Gastrocnemius medialis (tissue), 4 donors: ENCODE measurements around the gene KCTD10. TPM values are rescaled to one million over a fixed set of nuclear protein-coding genes. Genes with fewer than 3 reads are reported as not detected.

Source experiments
- ATAC-seq, 2 donors: fragments of 150-250 bp; one replicate each; pipeline ENCODE4 v1.9.1; 2016
- DNase-seq, 2 donors: peaks; one replicate each; pipeline ENCODE4 v3.0.0-alpha.2; 2019
- H3K27ac ChIP-seq, 4 donors: fragments of 200-600 bp; sonication (generic); 1 replicate in 1 of 4; 2 replicates in 3 of 4; pipeline ENCODE4 v1.5.1; 2016 to 2018; ENCODE audit warnings: mild to moderate bottlenecking in 2 of 4, moderate library complexity in 1 of 4
- H3K27me3 ChIP-seq, 3 donors: fragments of 200-600 bp; sonication (generic) in 2 of 3; 1 replicate in 1 of 3; 2 replicates in 2 of 3; pipeline versions ENCODE4 v1.5.1 to v1.6.0; 2016 to 2019; ENCODE audit warnings: mild to moderate bottlenecking in 1 of 3, moderate library complexity in 1 of 3
- H3K36me3 ChIP-seq, 2 donors: fragments of 200-600 bp; sonication (generic) in 1 of 2; one replicate each; pipeline ENCODE4 v1.5.1; 2017 to 2018
- H3K4me1 ChIP-seq, 2 donors: fragments of 200-600 bp; sonication (generic) in 1 of 2; one replicate each; pipeline ENCODE4 v1.5.1; 2016 to 2017; ENCODE audit warnings: mild to moderate bottlenecking in 2 of 2
- H3K4me3 ChIP-seq, 4 donors: fragments of 200-600 bp; sonication (generic) in 3 of 4; 1 replicate in 1 of 4; 2 replicates in 3 of 4; pipeline ENCODE4 v1.5.1; 2016 to 2019; ENCODE audit warnings: mild to moderate bottlenecking in 2 of 4
- H3K9me3 ChIP-seq, 3 donors: fragments of 200-600 bp; sonication (generic) in 2 of 3; 1 replicate in 1 of 3; 2 replicates in 2 of 3; pipeline ENCODE4 v1.5.1; 2016 to 2019
- CTCF ChIP-seq, 5 experiments: fragments of 450-650 bp in 3 of 5; fragments of 200-600 bp in 2 of 5; sonication (generic) in 2 of 5; IDR thresholded peaks in 4 of 5; conservative IDR thresholded peaks in 1 of 5; 1 replicate in 4 of 5; 2 replicates in 1 of 5; pipeline ENCODE4 v1.5.1; 2016 to 2019; ENCODE audit warnings: antibody characterized with exemption in 5 of 5, mild to moderate bottlenecking in 3 of 5, moderate library complexity in 3 of 5
- POLR2A ChIP-seq, 2 donors: fragments of 450-650 bp; IDR thresholded peaks; one replicate each; pipeline ENCODE4 v1.6.1; 2017; ENCODE audit warnings: antibody characterized with exemption in 2 of 2, mild to moderate bottlenecking in 2 of 2, moderate library complexity in 2 of 2
- in situ Hi-C, 4 donors: fragments of 200-750 bp; cut with MboI; loops; one replicate each; pipeline versions ENCODE4 v1.15.0 to v1.8.0; 2017; ENCODE audit warnings: low sequenced_read_pairs in 4 of 4
- intact Hi-C: fragments of 100-400 bp; cut with DNase I; formaldehyde crosslinking; loops from one replicate; pipeline ENCODE4 v1.15.1; 2023; ENCODE audit warnings: low total_unique reads
- total RNA-seq, 4 donors: library from RNA; depleted of rRNA; stranded (reverse); fragments of >200 nt; gene quantifications; one replicate each; pipeline versions ENCODE4 v1.1.0 to v1.2.3, GENCODE V29; 2016

The KCTD10 gene
- total RNA-seq, 4 donors from 2014 or later, result 7.5 to 14.8 (median 10.6) TPM

GRCh38 chr12:109504068-109504467 lies 27.0 kb upstream of the KCTD10 start:
- H3K27ac ChIP-seq, result no peak overlapping the region
- no peak overlapping the region for H3K4me3 ChIP-seq
- intact Hi-C loops (no loop called here), in situ Hi-C loops (no loop called here)
- H3K27me3 ChIP-seq, result no peaks in the 10 kb centered on the region
- ATAC-seq (no peak), DNase-seq (no peak)
- H3K4me1 ChIP-seq, result no peaks in the 10 kb centered on the region
- TF ChIP-seq CTCF (IDR thresholded peaks at IDR 0.05 in 4 of 5, conservative IDR thresholded peaks at IDR 0.05 in 1 of 5) (no peak), POLR2A (IDR thresholded peaks at IDR 0.05) (no peak)
- no peaks in the 10 kb centered on the region for H3K9me3 ChIP-seq
- H3K36me3 ChIP-seq, result peaks cover 2 to 95% of the 10 kb centered on the region in 2 donors

- Histone ChIP-seq H3K9me3 (no peaks in the 10 kb centered on the region), H3K27me3 (no peaks in the 10 kb centered on the region), H3K4me1 (no peaks in the 10 kb centered on the region), H3K36me3 (peaks cover 2 to 99% of the 10 kb centered on the region in 2 donors), H3K27ac (no peak overlapping the region), H3K4me3 (no peak overlapping the region)
- TF ChIP-seq CTCF (IDR thresholded peaks at IDR 0.05 in 4 of 5, conservative IDR thresholded peaks at IDR 0.05 in 1 of 5), result no peak
- no peak for TF ChIP-seq POLR2A (IDR thresholded peaks at IDR 0.05)
- ATAC-seq (no peak), DNase-seq (no peak)
- in situ Hi-C loops, result no loop called here
- intact Hi-C loops, result no loop called here
Measured at GRCh38 chr12:109503611-109504010, 26.5 kb upstream of the KCTD10 start.

- TF ChIP-seq CTCF (IDR thresholded peaks at IDR 0.05 in 4 of 5, conservative IDR thresholded peaks at IDR 0.05 in 1 of 5), result no peak
- TF ChIP-seq POLR2A (IDR thresholded peaks at IDR 0.05), result no peak
- in situ Hi-C loops (no loop called here), intact Hi-C loops (no loop called here)
- ATAC-seq (no peak), DNase-seq (no peak)
- H3K27ac ChIP-seq, result no peak overlapping the region
- peaks cover 2 to 100% of the 10 kb centered on the region in 2 donors for H3K36me3 ChIP-seq
- H3K4me1 ChIP-seq, result no peaks in the 10 kb centered on the region
- H3K4me3 ChIP-seq, result no peak overlapping the region
- no peaks in the 10 kb centered on the region for H3K9me3 ChIP-seq
- no peaks in the 10 kb centered on the region for H3K27me3 ChIP-seq
Measured at GRCh38 chr12:109502332-109502731, 25.2 kb upstream of the KCTD10 start.

- no peaks in the 10 kb centered on the region for H3K27me3 ChIP-seq
- intact Hi-C loops, result no loop called here
- no peak overlapping the region for H3K4me3 ChIP-seq
- TF ChIP-seq CTCF (IDR thresholded peaks at IDR 0.05 in 4 of 5, conservative IDR thresholded peaks at IDR 0.05 in 1 of 5) (no peak), POLR2A (IDR thresholded peaks at IDR 0.05) (no peak)
- no peaks in the 10 kb centered on the region for H3K4me1 ChIP-seq
- no peak for DNase-seq
- H3K9me3 ChIP-seq, result no peaks in the 10 kb centered on the region
- no peak for ATAC-seq
- in situ Hi-C loops, result no loop called here
- H3K27ac ChIP-seq, result no peak overlapping the region
- H3K36me3 ChIP-seq, result peaks cover 2 to 94% of the 10 kb centered on the region in 2 donors
Measured at GRCh38 chr12:109501299-109501698, 24.2 kb upstream of the KCTD10 start.
